Fibroblast of lung (primary cell): ENCODE results near the gene ZNF333. TPM values are rescaled to one million over a fixed set of nuclear protein-coding genes. Genes with fewer than 3 reads are reported as not detected.

Experiments
- DNase-seq, 2 donors: peaks; one replicate each; pipeline versions ENCODE4 v3.0.0 to v3.0.0-alpha.2; 2010; ENCODE audit warnings: low read depth in 2 of 2
- H2AFZ ChIP-seq: 2 replicates; pipeline ENCODE4 v1.5.1; 2012; ENCODE audit warnings: low read length, control low read depth, inconsistent platforms
- H3K27ac ChIP-seq: 2 replicates; pipeline ENCODE4 v1.5.1; 2011; ENCODE audit warnings: low read length, control low read depth; ENCODE audit not compliant: insufficient read depth
- H3K27me3 ChIP-seq: 2 replicates; pipeline ENCODE4 v1.5.1; 2011; ENCODE audit warnings: mild to moderate bottlenecking, low read length; ENCODE audit not compliant: control insufficient read depth, insufficient read depth
- H3K36me3 ChIP-seq: 2 replicates; pipeline ENCODE4 v1.5.1; 2011; ENCODE audit warnings: low read length; ENCODE audit not compliant: control insufficient read depth, insufficient read depth
- H3K4me1 ChIP-seq: 2 replicates; pipeline ENCODE4 v1.5.1; 2011; ENCODE audit warnings: low read length; ENCODE audit not compliant: control insufficient read depth, insufficient read depth; ENCODE audit errors: extremely low read depth
- H3K4me2 ChIP-seq: 2 replicates; pipeline ENCODE4 v1.5.1; 2011; ENCODE audit warnings: low read length, control low read depth; ENCODE audit not compliant: insufficient read depth; ENCODE audit errors: extremely low read depth
- H3K4me3 ChIP-seq, 4 experiments: fragments of 200-600 bp in 1 of 4; sonication (generic) in 1 of 4; replicated peaks in 1 of 4; 2 replicates each; pipeline ENCODE4 v1.5.1; 2011 to 2016; ENCODE audit warnings: low read length in 4 of 4, low read depth in 3 of 4, mild to moderate bottlenecking in 3 of 4, control low read depth in 2 of 4, inconsistent platforms in 1 of 4, mixed read lengths in 1 of 4; ENCODE audit not compliant: insufficient read depth in 1 of 4; ENCODE audit errors: control extremely low read depth in 1 of 4
- H3K79me2 ChIP-seq: 2 replicates; pipeline ENCODE4 v1.5.1; 2012; ENCODE audit warnings: mild to moderate bottlenecking, low read length, inconsistent platforms; ENCODE audit not compliant: control insufficient read depth, insufficient read depth
- H3K9ac ChIP-seq: 2 replicates; pipeline ENCODE4 v1.5.1; 2011; ENCODE audit warnings: mild to moderate bottlenecking, low read length, control low read depth; ENCODE audit not compliant: insufficient read depth
- H3K9me3 ChIP-seq: 2 replicates; pipeline ENCODE4 v1.5.1; 2012; ENCODE audit warnings: low read depth, low read length; ENCODE audit not compliant: control insufficient read depth, insufficient read depth
- H4K20me1 ChIP-seq: 2 replicates; pipeline ENCODE4 v1.5.1; 2011; ENCODE audit warnings: low read length; ENCODE audit not compliant: control insufficient read depth, insufficient read depth; ENCODE audit errors: extremely low read depth
- EZH2 ChIP-seq: IDR thresholded peaks from 2 replicates; pipeline ENCODE4 v1.5.1; 2012; ENCODE audit warnings: low read length, control low read depth, mild to moderate bottlenecking; ENCODE audit errors: missing control alignments
- polyA plus RNA-seq, 2 donors: library from polyadenylated mRNA; depleted of rRNA in 1 of 2; stranded (reverse) in 1 of 2; unstranded in 1 of 2; fragments of >200 nt; gene quantifications; 2 replicates each; pipeline ENCODE4 v1.2.1, GENCODE V29; 2011 to 2012; ENCODE audit warnings: missing spikeins in 1 of 2
- total RNA-seq: library from RNA; depleted of rRNA; stranded (reverse); fragments of >200 nt; gene quantifications from 2 replicates; pipeline ENCODE4 v1.2.1, GENCODE V29; 2014
- TF ChIP-seq, protein P1 (sequence below), 2 donors: IDR thresholded peaks in 1 of 2; conservative IDR thresholded peaks in 1 of 2; 1 replicate in 1 of 2; 2 replicates in 1 of 2; pipeline ENCODE4 v1.5.1; 2011 to 2012; ENCODE audit warnings: low read length in 2 of 2, control low read depth in 1 of 2, inconsistent platforms in 1 of 2, low read depth in 1 of 2, mild to moderate bottlenecking in 1 of 2

The ZNF333 gene
- total and polyA plus RNA-seq, 2 donors (not counting 1 experiment from before 2014, with no cell fraction given) = 10.0 to 26.9 TPM

DNA sequence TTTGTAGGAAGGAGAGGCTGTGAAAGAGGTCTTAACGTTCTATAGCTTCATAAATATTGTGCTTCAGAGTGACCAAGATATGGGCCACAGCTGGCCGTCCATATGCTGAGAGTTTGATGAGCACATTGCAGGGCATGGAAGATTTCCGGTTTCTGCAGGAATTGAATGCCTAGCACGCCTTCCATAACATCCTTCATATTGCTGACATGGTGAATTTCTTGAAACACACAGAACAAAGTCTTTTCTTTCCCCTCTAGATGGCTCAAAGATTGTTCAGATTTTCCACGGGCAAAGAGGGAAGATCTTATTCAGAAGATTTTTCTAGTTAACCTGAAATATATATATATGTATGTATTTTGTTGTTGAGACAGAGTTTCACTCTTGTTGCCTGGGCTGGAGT, 46.1 kb downstream of the ZNF333 start:
- Histone ChIP-seq H3K79me2 (no peaks in the 10 kb centered on the region), H2AFZ (no peak overlapping the region), H3K4me1 (no peaks in the 10 kb centered on the region), H3K27me3 (no peaks in the 10 kb centered on the region), H3K9ac (no peak overlapping the region), H3K27ac (no peak overlapping the region), H3K36me3 (no peaks in the 10 kb centered on the region), H4K20me1 (no peaks in the 10 kb centered on the region), H3K4me3 (no peak overlapping the region), H3K4me2 (no peak overlapping the region), H3K9me3 (no peaks in the 10 kb centered on the region)
- TF ChIP-seq, protein P1, sequence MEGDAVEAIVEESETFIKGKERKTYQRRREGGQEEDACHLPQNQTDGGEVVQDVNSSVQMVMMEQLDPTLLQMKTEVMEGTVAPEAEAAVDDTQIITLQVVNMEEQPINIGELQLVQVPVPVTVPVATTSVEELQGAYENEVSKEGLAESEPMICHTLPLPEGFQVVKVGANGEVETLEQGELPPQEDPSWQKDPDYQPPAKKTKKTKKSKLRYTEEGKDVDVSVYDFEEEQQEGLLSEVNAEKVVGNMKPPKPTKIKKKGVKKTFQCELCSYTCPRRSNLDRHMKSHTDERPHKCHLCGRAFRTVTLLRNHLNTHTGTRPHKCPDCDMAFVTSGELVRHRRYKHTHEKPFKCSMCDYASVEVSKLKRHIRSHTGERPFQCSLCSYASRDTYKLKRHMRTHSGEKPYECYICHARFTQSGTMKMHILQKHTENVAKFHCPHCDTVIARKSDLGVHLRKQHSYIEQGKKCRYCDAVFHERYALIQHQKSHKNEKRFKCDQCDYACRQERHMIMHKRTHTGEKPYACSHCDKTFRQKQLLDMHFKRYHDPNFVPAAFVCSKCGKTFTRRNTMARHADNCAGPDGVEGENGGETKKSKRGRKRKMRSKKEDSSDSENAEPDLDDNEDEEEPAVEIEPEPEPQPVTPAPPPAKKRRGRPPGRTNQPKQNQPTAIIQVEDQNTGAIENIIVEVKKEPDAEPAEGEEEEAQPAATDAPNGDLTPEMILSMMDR (conservative IDR thresholded peaks at IDR 0.05 in 1 of 2, IDR thresholded peaks at IDR 0.05 in 1 of 2; ENCODE audit: low read depth in 1 of 2, low read length in 2 of 2) = no peak
- no peak for TF ChIP-seq EZH2
- DNase-seq = no peak

DNA sequence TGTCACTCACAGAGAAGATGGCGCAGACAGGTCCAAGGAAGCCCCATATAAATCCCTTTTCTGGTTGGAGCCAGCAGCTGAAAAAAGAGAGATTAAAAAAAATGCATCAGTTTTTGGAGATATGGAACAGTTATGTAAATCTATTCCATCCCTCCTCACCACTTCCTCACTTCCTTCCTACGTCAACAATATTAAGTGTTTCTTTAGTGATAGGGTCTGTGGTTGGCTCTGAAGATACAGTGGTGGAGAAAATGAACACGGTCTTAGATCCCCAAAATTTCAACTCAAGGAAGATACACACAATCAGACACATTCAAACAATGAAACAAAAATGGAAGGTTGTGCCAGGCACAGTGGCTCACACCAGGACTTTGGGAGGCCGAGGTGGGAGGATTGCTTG, 57.0 kb downstream of the ZNF333 start:
- Histone ChIP-seq H3K4me2 (no peak overlapping the region), H3K4me1 (no peaks in the 10 kb centered on the region), H3K36me3 (no peaks in the 10 kb centered on the region), H3K4me3 (no peak overlapping the region), H4K20me1 (no peaks in the 10 kb centered on the region), H3K27ac (no peak overlapping the region), H3K9ac (no peak overlapping the region), H2AFZ (no peak overlapping the region), H3K9me3 (no peaks in the 10 kb centered on the region), H3K27me3 (no peaks in the 10 kb centered on the region), H3K79me2 (no peaks in the 10 kb centered on the region)
- no peak for DNase-seq
- TF ChIP-seq EZH2 = no peak
- TF ChIP-seq, protein P1 (conservative IDR thresholded peaks at IDR 0.05 in 1 of 2, IDR thresholded peaks at IDR 0.05 in 1 of 2; ENCODE audit: low read depth in 1 of 2, low read length in 2 of 2) = no peak

DNA sequence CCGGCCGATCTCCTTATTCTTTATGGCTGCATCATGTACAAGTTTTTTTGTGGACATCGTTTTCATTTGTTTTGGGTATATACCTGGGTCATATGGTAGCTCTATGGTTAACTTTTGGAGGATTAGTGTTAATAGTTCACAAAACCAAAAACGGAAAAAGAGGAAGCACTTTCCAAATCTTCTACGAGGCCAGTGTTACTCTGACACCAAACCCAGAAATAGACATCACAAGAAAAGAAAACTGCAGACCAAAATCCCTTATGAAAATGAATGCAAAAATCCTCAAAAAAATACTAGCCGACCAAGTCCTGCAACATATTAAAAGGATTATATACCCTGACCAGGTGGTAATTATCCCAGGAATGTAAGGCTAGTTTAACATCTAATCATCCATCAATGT, 58.8 kb downstream of the ZNF333 start:
- H3K27ac ChIP-seq = no peak overlapping the region
- no peak overlapping the region for H3K4me3 ChIP-seq
- H4K20me1 ChIP-seq = no peaks in the 10 kb centered on the region
- H3K4me1 ChIP-seq = no peaks in the 10 kb centered on the region
- no peaks in the 10 kb centered on the region for H3K36me3 ChIP-seq
- DNase-seq = no peak
- no peaks in the 10 kb centered on the region for H3K79me2 ChIP-seq
- H3K9me3 ChIP-seq = no peaks in the 10 kb centered on the region
- H3K9ac ChIP-seq = no peak overlapping the region
- no peak overlapping the region for H3K4me2 ChIP-seq
- TF ChIP-seq, protein P1 (conservative IDR thresholded peaks at IDR 0.05 in 1 of 2, IDR thresholded peaks at IDR 0.05 in 1 of 2; ENCODE audit: low read depth in 1 of 2, low read length in 2 of 2) = no peak
- TF ChIP-seq EZH2 = no peak
- no peaks in the 10 kb centered on the region for H3K27me3 ChIP-seq
- no peak overlapping the region for H2AFZ ChIP-seq
